ENCODE measurements around the gene NPBWR2. TPM values are rescaled to one million over a fixed set of nuclear protein-coding genes. Genes with fewer than 3 reads are reported as not detected.
"Not testable (repeated sequence)": the region's sequence is repeated elsewhere in the genome, so short reads cannot be mapped to it uniquely, and the experiment has no call there.

The NPBWR2 gene
- total and polyA plus RNA-seq, 9 of the 15 experiments (the other 6 are each of a cell fraction or from before 2014, with no cell fraction given), result not detected

- TF ChIP-seq HNRNPLL (IDR thresholded peaks at IDR 0.05; ENCODE audit: low read depth, low read length, poor library complexity, severe bottlenecking), result no peak
- TF ChIP-seq GTF2A2 (tag; IDR thresholded peaks at IDR 0.05), result no peak
- TF ChIP-seq ZNF280B (CRISPR knock-in tag; IDR thresholded peaks at IDR 0.05), result no peak
- TF ChIP-seq RNF219 (CRISPR knock-in tag; IDR thresholded peaks at IDR 0.05), result no peak
- no peak for TF ChIP-seq SAFB (IDR thresholded peaks at IDR 0.05; ENCODE audit: borderline replicate concordance, low read depth, low read length)
- TF ChIP-seq HEY1 (CRISPR knock-in tag; IDR thresholded peaks at IDR 0.05; ENCODE audit: borderline replicate concordance), result no peak
- TF ChIP-seq SP2 (IDR thresholded peaks at IDR 0.05; ENCODE audit: extremely low read depth, low read depth, low read length, poor library complexity, severe bottlenecking), result no peak
- no peak for TF ChIP-seq TCF3 (CRISPR knock-in tag; IDR thresholded peaks at IDR 0.05)
- TF ChIP-seq SAP30 (IDR thresholded peaks at IDR 0.05; ENCODE audit: borderline replicate concordance, insufficient read depth, low read depth, low read length, poor library complexity, severe bottlenecking), result no peak
- TF ChIP-seq SRSF9 (IDR thresholded peaks at IDR 0.05; ENCODE audit: borderline replicate concordance, low read depth, low read length), result no peak
- TF ChIP-seq CCAR2 (IDR thresholded peaks at IDR 0.05; ENCODE audit: low read depth, low read length), result no peak
These were observed 17.2 kb downstream of the NPBWR2 start (continued) for GRCh38 chr20:64090165-64090564.

- Histone ChIP-seq H3K9ac (ENCODE audit: insufficient read depth in 1 of 2, low read depth in 2 of 2, low read length in 2 of 2) (peak overlapping the region in 1 of 2 experiments; percentile 26; a peak in 1 of 4 replicates), H3K4me1 (replicated peaks in 1 of 2; ENCODE audit: control insufficient read depth in 2 of 2, insufficient read depth in 2 of 2, low read length in 2 of 2) (peaks cover 0 to 41% of the 10 kb centered on the region in 2 experiments; a peak in 2 of 5 replicates), H3K27me3 (ENCODE audit: control insufficient read depth in 2 of 2, insufficient read depth in 2 of 2, low read length in 2 of 2) (peaks cover 6 to 37% of the 10 kb centered on the region in 2 experiments; a peak in 4 of 5 replicates)
- BruUV-seq (replicated peaks); H3K9me1 ChIP-seq (ENCODE audit: control insufficient read depth, insufficient read depth, low read length); H2AFZ ChIP-seq (ENCODE audit: low read depth, low read length); H3K27ac ChIP-seq (ENCODE audit: extremely low read depth, low read depth, low read length); CTCF ChIA-PET (ENCODE audit: low intra/inter-chr PET ratio); H3K4me2 ChIP-seq (ENCODE audit: insufficient read depth, low read length); intact Hi-C loops (cut with micrococcal nuclease); DNase-seq (ENCODE audit: extremely low read depth in 1 of 4, low spot score in 3 of 4); H3K36me3 ChIP-seq (ENCODE audit: control insufficient read depth, insufficient read depth, low read length); H3K9me3 ChIP-seq (replicated peaks; ENCODE audit: control insufficient read depth, insufficient read depth, low read depth, low read length); in situ Hi-C loops (cut with MboI); H3K4me3 ChIP-seq; ATAC-seq; H4K20me1 ChIP-seq (replicated peaks; ENCODE audit: control insufficient read depth, insufficient read depth, low read length); H3K79me2 ChIP-seq (ENCODE audit: control insufficient read depth, insufficient read depth, low read length): not testable (repeated sequence)
- peak; percentile 92 for FAIRE-seq
- POLR2A ChIA-PET, result interaction anchor here (0.7 kb wide), 2 partner anchors 13 to 184 kb away, joined by 3 read pairs; no protein-coding TSS in a partner anchor
These were observed 18.8 kb downstream of the NPBWR2 start for GRCh38 chr20:64088586-64088985.
